ENCODE results near the gene LRRFIP1.

The LRRFIP1 gene

GRCh38 chr2:237702441-237703391 lies 75.3 kb downstream of the LRRFIP1 start:
- H3K4me1 ChIP-seq (ENCODE audit: control insufficient read depth, insufficient read depth, low read length): peaks cover 85% of the 10 kb centered on the region
- H3K9me3 ChIP-seq (ENCODE audit: control insufficient read depth, low read length): no peaks in the 10 kb centered on the region
- no peaks in the 10 kb centered on the region for H3K36me3 ChIP-seq (ENCODE audit: control insufficient read depth, insufficient read depth, low read length)
- no peaks in the 10 kb centered on the region for H3K27me3 ChIP-seq (ENCODE audit: control insufficient read depth, insufficient read depth, low read length)
- H3K4me3 ChIP-seq (ENCODE audit: low read length): peak overlapping the region; percentile 20
- peak overlapping the region; percentile 62 for H3K9ac ChIP-seq (ENCODE audit: low read length)

- Histone ChIP-seq H3K9me3 (ENCODE audit: control insufficient read depth, low read length) (no peaks in the 10 kb centered on the region), H3K4me1 (ENCODE audit: control insufficient read depth, insufficient read depth, low read length) (peaks cover 77% of the 10 kb centered on the region), H3K27me3 (ENCODE audit: control insufficient read depth, insufficient read depth, low read length) (no peaks in the 10 kb centered on the region), H3K36me3 (ENCODE audit: control insufficient read depth, insufficient read depth, low read length) (peaks cover 4% of the 10 kb centered on the region), H3K4me3 (ENCODE audit: low read length) (no peak overlapping the region), H3K9ac (ENCODE audit: low read length) (peak overlapping the region; percentile 22)
Measured at GRCh38 chr2:237704501-237705434, 77.4 kb downstream of the LRRFIP1 start.

GRCh38 chr2:237706257-237706656 lies 78.9 kb downstream of the LRRFIP1 start:
- H3K27me3 ChIP-seq (ENCODE audit: control insufficient read depth, insufficient read depth, low read length): no peaks in the 10 kb centered on the region
- peaks cover 63% of the 10 kb centered on the region for H3K4me1 ChIP-seq (ENCODE audit: control insufficient read depth, insufficient read depth, low read length)
- peaks cover 4% of the 10 kb centered on the region for H3K36me3 ChIP-seq (ENCODE audit: control insufficient read depth, insufficient read depth, low read length)
- no peaks in the 10 kb centered on the region for H3K9me3 ChIP-seq (ENCODE audit: control insufficient read depth, low read length)
- H3K9ac ChIP-seq (ENCODE audit: low read length): no peak overlapping the region
- no peak overlapping the region for H3K4me3 ChIP-seq (ENCODE audit: low read length)

- Histone ChIP-seq H3K9ac (ENCODE audit: low read length) (no peak overlapping the region), H3K27me3 (ENCODE audit: control insufficient read depth, insufficient read depth, low read length) (no peaks in the 10 kb centered on the region), H3K36me3 (ENCODE audit: control insufficient read depth, insufficient read depth, low read length) (peaks cover 4% of the 10 kb centered on the region), H3K4me1 (ENCODE audit: control insufficient read depth, insufficient read depth, low read length) (peaks cover 45% of the 10 kb centered on the region), H3K9me3 (ENCODE audit: control insufficient read depth, low read length) (no peaks in the 10 kb centered on the region), H3K4me3 (ENCODE audit: low read length) (no peak overlapping the region)
Measured at GRCh38 chr2:237708065-237708398, 80.6 kb downstream of the LRRFIP1 start.

- H3K4me1 ChIP-seq (ENCODE audit: control insufficient read depth, insufficient read depth, low read length): peaks cover 40% of the 10 kb centered on the region
- no peak overlapping the region for H3K9ac ChIP-seq (ENCODE audit: low read length)
- H3K27me3 ChIP-seq (ENCODE audit: control insufficient read depth, insufficient read depth, low read length): no peaks in the 10 kb centered on the region
- H3K4me3 ChIP-seq (ENCODE audit: low read length): no peak overlapping the region
- H3K36me3 ChIP-seq (ENCODE audit: control insufficient read depth, insufficient read depth, low read length): peaks cover 4% of the 10 kb centered on the region
- H3K9me3 ChIP-seq (ENCODE audit: control insufficient read depth, low read length): no peaks in the 10 kb centered on the region
Measured at GRCh38 chr2:237708491-237708890, 81.1 kb downstream of the LRRFIP1 start.

GRCh38 chr2:237708961-237709360 lies 81.6 kb downstream of the LRRFIP1 start:
- H3K9me3 ChIP-seq (ENCODE audit: control insufficient read depth, low read length): no peaks in the 10 kb centered on the region
- H3K4me1 ChIP-seq (ENCODE audit: control insufficient read depth, insufficient read depth, low read length): peaks cover 36% of the 10 kb centered on the region
- H3K27me3 ChIP-seq (ENCODE audit: control insufficient read depth, insufficient read depth, low read length): no peaks in the 10 kb centered on the region
- peaks cover 4% of the 10 kb centered on the region for H3K36me3 ChIP-seq (ENCODE audit: control insufficient read depth, insufficient read depth, low read length)
- no peak overlapping the region for H3K4me3 ChIP-seq (ENCODE audit: low read length)
- no peak overlapping the region for H3K9ac ChIP-seq (ENCODE audit: low read length)

- Histone ChIP-seq H3K27me3 (ENCODE audit: control insufficient read depth, insufficient read depth, low read length) (no peaks in the 10 kb centered on the region), H3K4me3 (ENCODE audit: low read length) (no peak overlapping the region), H3K9me3 (ENCODE audit: control insufficient read depth, low read length) (no peaks in the 10 kb centered on the region), H3K4me1 (ENCODE audit: control insufficient read depth, insufficient read depth, low read length) (peaks cover 29% of the 10 kb centered on the region), H3K36me3 (ENCODE audit: control insufficient read depth, insufficient read depth, low read length) (peaks cover 4% of the 10 kb centered on the region), H3K9ac (ENCODE audit: low read length) (no peak overlapping the region)
Measured at GRCh38 chr2:237711458-237712150, 84.2 kb downstream of the LRRFIP1 start.

- Histone ChIP-seq H3K36me3 (ENCODE audit: control insufficient read depth, insufficient read depth, low read length) (peaks cover 4% of the 10 kb centered on the region), H3K27me3 (ENCODE audit: control insufficient read depth, insufficient read depth, low read length) (no peaks in the 10 kb centered on the region), H3K9ac (ENCODE audit: low read length) (no peak overlapping the region), H3K4me1 (ENCODE audit: control insufficient read depth, insufficient read depth, low read length) (peaks cover 21% of the 10 kb centered on the region), H3K4me3 (ENCODE audit: low read length) (no peak overlapping the region), H3K9me3 (ENCODE audit: control insufficient read depth, low read length) (no peaks in the 10 kb centered on the region)
Measured at GRCh38 chr2:237712477-237713377, 85.3 kb downstream of the LRRFIP1 start.

- no peak overlapping the region for H3K9ac ChIP-seq (ENCODE audit: low read length)
- H3K4me3 ChIP-seq (ENCODE audit: low read length): no peak overlapping the region
- H3K4me1 ChIP-seq (ENCODE audit: control insufficient read depth, insufficient read depth, low read length): peaks cover 18% of the 10 kb centered on the region
Measured at GRCh38 chr2:237714690-237715458, 87.5 kb downstream of the LRRFIP1 start.

GRCh38 chr2:237715459-237715947 lies 88.1 kb downstream of the LRRFIP1 start:
- H3K36me3 ChIP-seq (ENCODE audit: control insufficient read depth, insufficient read depth, low read length): no peaks in the 10 kb centered on the region
- no peak overlapping the region for H3K4me3 ChIP-seq (ENCODE audit: low read length)
- no peak overlapping the region for H3K9ac ChIP-seq (ENCODE audit: low read length)

More at GRCh38 chr2:237714690-237715458, 87.5 kb downstream of the LRRFIP1 start:
- Histone ChIP-seq H3K9me3 (ENCODE audit: control insufficient read depth, low read length) (no peaks in the 10 kb centered on the region), H3K27me3 (ENCODE audit: control insufficient read depth, insufficient read depth, low read length) (no peaks in the 10 kb centered on the region), H3K36me3 (ENCODE audit: control insufficient read depth, insufficient read depth, low read length) (no peaks in the 10 kb centered on the region)

More at GRCh38 chr2:237715459-237715947, 88.1 kb downstream of the LRRFIP1 start:
- no peaks in the 10 kb centered on the region for H3K27me3 ChIP-seq (ENCODE audit: control insufficient read depth, insufficient read depth, low read length)
- H3K4me1 ChIP-seq (ENCODE audit: control insufficient read depth, insufficient read depth, low read length): peaks cover 18% of the 10 kb centered on the region
- no peaks in the 10 kb centered on the region for H3K9me3 ChIP-seq (ENCODE audit: control insufficient read depth, low read length)
